Omental fat pad (tissue), 4 donors: ENCODE results near the gene AFF3. TPM values are rescaled to one million over a fixed set of nuclear protein-coding genes. Genes with fewer than 3 reads are reported as not detected.

Source experiments
- ATAC-seq: fragments of 150-250 bp; one replicate; pipeline ENCODE4 v1.9.1; 2016; ENCODE audit warnings: mild to moderate bottlenecking, moderate library complexity; ENCODE audit not compliant: low FRiP score
- DNase-seq: peaks from one replicate; pipeline ENCODE4 v3.0.0-alpha.2; 2019; ENCODE audit warnings: low spot score
- CTCF ChIP-seq, 3 donors: fragments of 450-650 bp; IDR thresholded peaks; one replicate each; pipeline ENCODE4 v1.5.1; 2016 to 2017; ENCODE audit warnings: antibody characterized with exemption in 3 of 3, mild to moderate bottlenecking in 3 of 3, moderate library complexity in 2 of 3
- total RNA-seq, 4 donors: library from RNA; depleted of rRNA; stranded (reverse); fragments of >200 nt; gene quantifications; one replicate each; pipeline ENCODE4 v1.1.0, GENCODE V29; 2016

Gene AFF3
- total RNA-seq, 4 donors from 2014 or later, result 1.4 to 6.0 (median 2.7) TPM

DNA sequence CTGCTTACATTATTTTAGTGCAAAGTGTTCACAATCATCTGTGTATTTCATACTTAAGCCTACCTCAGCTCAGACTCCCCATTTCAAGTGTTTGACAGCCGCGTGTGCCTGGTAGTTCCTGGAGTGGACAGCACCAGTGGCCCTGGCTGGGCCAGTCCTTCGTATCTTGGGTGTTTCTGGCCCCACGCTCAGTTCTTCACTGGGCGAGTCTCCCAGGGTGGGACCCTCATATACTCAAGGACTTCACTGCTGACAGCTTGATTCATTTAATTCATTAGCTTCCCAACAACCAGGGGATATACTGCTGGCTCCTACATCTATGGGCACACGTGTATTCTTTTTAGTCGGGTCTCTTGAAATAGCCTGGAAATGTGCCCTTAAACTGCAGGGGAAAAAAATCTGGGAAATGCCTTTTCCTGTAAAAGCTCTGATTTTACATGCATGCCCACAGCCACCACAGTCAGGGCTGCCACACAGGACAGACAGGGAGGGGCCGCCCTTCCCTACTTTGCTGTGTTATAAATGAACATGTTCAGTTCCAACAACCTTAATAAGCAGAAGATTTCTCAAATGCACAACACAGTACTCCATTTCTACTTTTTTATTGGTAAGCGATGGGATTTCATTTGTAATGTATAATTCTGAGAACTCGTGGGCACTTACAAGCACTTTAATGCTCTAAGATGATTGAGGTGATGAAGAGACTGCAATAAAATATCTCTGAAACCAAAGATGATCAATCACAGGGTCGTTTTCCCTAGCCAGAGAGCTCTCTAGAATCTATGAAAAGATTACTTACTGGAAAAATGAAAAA is 447.1 kb downstream of the AFF3 start:
- no peak for ATAC-seq
- no peak for TF ChIP-seq CTCF (IDR thresholded peaks at IDR 0.05)
- DNase-seq, result no peak

- TF ChIP-seq CTCF (IDR thresholded peaks at IDR 0.05), result no peak
- ATAC-seq, result no peak
- DNase-seq, result no peak
Observed at GRCh38 chr2:99694331-99694730, 448.1 kb downstream of the AFF3 start.

GRCh38 chr2:99692785-99693184 is 449.6 kb downstream of the AFF3 start:
- TF ChIP-seq CTCF (IDR thresholded peaks at IDR 0.05), result no peak
- DNase-seq (no peak), ATAC-seq (no peak)

GRCh38 chr2:99691926-99692325 is 450.5 kb downstream of the AFF3 start:
- TF ChIP-seq CTCF (IDR thresholded peaks at IDR 0.05), result no peak
- ATAC-seq (no peak), DNase-seq (no peak)

DNA sequence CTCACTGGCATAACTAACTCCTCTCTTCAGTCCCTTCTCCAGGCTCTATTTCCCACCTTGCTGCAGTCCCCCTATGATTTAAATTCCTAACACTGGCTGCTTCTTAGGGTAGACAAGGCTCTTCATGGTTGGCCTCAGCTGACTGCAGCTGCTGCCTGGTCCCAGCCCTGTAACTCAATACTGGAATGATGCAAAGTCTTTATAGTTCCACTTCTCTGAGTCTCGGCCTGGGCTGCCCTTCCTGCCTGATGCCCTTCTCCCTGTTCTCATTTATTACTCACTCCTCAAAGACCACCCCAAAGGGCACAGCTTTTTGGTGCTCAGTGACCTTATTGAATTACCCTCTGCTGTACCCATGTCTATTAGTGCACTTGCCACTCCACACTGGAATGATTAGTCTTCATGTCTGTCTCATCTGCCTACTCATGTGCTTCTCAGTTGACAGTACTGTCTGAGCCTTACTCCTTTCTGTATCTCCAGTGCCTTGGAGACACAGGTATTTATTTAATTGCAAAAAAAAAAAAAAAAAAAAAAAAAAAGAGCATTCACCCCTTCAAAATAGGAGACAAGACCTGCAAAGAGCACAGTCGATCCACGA is 453.1 kb downstream of the AFF3 start:
- no peak for TF ChIP-seq CTCF (IDR thresholded peaks at IDR 0.05)
- ATAC-seq (no peak), DNase-seq (no peak)

- DNase-seq, result no peak
- no peak for ATAC-seq
- TF ChIP-seq CTCF (IDR thresholded peaks at IDR 0.05), result no peak
Observed at GRCh38 chr2:99688699-99689098, 453.7 kb downstream of the AFF3 start.
